GM19397 (cell line): ENCODE results near the gene CTU1.
A peak's percentile ranks its signal among the peaks of the same experiment; 100 is the strongest.

ENCODE experiments used
- ATAC-seq: cut with Tn5 transposase; IDR thresholded peaks from one replicate; pipeline ENCODE4 v1.9.1; 2021; ENCODE audit warnings: mild to moderate bottlenecking, moderate library complexity; ENCODE audit not compliant: unreplicated experiment

The CTU1 gene

GRCh38 chr19:51135004-51135403 lies 26.8 kb upstream of the CTU1 start:
- ATAC-seq, result no peak

DNA sequence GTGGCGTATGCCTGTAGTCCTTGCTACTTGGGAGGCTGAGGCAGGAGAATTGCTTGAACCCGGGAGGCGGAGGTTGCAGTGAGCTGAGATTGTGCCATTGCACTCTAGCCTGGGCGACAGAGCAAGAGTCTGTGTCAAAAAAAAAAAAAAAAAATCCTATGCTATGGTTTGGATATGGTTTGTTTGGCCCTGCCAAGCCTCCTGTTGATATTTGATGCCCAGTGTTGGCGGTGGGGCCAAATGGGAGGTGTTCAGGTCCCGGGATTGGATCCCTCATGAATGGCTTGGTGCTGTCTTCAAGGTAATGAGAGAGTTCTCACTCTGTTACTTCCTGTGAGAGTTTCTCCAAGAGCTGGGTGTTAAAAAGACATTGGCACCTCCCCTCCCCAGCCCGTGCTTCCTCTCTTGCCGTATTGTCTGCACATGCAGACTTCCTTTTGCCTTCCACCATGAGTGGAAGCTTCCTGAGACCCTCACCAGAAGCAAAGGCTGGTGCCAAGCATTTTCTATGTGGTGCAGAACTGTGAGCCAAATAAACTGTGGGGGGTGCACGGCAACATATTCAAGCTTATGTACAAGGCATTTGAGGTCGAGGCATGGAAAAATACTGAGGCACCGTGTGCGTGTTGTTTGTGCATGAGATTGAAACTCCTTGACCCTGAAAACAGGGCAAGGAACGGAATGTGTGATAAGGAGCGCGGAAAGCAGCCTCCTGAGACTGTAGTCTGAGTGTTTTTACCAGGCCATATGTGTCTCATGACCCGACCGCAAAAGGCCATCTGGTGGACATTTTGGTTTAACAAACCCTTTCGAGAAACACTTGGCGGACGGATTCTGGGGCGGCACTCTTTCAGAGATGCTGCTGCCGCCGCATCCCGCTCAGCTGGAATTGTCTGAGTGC lies 23.8 kb upstream of the CTU1 start:
- no peak for ATAC-seq

GRCh38 chr19:51129716-51130115 lies 21.5 kb upstream of the CTU1 start:
- ATAC-seq, result no peak

DNA sequence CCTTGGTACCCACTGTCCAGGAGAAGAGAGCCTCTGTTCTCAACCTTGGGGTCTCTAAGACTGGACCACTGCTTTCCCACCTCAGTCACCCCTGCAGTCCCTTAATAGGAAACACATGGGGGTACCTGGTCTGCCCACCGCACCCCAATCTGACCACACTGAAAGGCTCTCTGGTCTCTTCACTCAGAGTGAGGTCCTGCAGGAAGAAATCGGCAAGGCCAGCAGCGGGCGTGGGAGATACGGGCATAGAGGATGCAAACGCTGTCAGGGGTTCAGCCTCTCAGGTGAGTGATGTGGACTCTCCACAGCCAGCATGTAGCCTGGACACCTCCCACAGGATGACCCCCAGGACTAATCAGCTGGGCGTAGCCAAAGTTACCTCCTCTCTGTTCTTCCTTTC lies 20.0 kb upstream of the CTU1 start:
- ATAC-seq, result no peak

GRCh38 chr19:51127755-51128154 lies 19.5 kb upstream of the CTU1 start:
- no peak for ATAC-seq

- no peak for ATAC-seq
Measured at GRCh38 chr19:51127032-51127431, 18.8 kb upstream of the CTU1 start.

DNA sequence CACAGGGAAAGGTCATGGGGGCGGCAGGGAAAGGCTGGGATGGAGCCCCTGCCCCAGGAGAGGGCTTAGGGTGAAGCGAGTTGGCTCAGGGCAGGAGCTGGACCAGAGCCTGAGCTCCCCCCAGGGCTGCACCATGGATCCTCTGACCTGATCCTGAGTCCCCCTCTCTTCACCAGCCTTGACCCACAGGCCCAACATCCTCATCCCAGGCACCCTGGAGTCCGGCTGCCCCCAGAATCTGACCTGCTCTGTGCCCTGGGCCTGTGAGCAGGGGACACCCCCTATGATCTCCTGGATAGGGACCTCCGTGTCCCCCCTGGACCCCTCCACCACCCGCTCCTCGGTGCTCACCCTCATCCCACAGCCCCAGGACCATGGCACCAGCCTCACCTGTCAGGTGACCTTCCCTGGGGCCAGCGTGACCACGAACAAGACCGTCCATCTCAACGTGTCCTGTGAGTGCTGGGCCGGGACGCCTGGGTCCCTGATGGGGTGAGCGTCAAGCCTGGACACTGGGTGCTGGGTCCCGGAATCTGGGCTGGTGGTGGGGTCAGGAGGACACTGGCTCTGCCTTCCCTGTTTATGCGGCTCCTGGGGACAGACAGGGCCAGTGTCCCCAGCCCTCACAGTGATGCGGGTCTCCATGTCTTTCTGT lies 17.3 kb upstream of the CTU1 start:
- no peak for ATAC-seq

DNA sequence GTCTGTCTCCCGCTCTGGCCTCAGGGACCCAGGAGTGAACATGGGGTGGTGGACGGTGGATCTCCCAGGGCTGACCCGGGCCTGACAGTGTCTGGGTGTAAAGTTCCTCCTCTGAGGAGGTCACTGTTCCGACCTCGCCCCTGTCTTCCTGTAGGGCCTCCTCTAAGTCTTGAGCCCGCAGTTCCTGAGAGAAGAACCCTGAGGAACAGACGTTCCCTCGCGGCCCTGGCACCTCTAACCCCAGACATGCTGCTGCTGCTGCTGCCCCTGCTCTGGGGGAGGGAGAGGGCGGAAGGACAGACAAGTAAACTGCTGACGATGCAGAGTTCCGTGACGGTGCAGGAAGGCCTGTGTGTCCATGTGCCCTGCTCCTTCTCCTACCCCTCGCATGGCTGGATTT lies 16.5 kb upstream of the CTU1 start, which contains the start of gene SIGLEC9:
TSS of gene SIGLEC9 (plus strand) at position 178 of the 400 bp plus-strand sequence. CDS start at position 247, 69 bp downstream.
- ATAC-seq, result no peak

- no peak for ATAC-seq
Measured at GRCh38 chr19:51124216-51124615, 16.0 kb upstream of the CTU1 start.

DNA sequence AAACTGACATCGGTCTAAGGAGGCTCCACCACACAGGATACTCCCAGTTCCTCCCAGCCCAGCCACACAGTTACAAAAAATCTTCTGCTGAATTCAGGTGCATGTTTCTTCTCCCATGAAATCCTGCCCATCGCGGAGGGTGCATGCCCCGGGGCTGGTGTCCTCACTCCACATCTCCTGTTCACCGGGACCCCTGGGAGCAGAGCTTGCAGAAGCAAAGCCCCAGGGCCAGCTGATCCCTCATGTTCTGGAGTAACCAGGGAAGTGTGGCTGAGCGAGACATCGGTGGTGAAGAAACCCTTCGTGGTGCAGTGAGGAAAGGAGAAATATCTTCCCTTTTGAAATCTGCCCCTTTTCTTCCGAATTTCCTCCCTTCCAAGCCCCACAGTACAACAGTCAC lies 15.6 kb upstream of the CTU1 start:
- ATAC-seq, result no peak

GRCh38 chr19:51123381-51123800 lies 15.2 kb upstream of the CTU1 start:
- no peak for ATAC-seq

GRCh38 chr19:51122112-51122981 lies 14.1 kb upstream of the CTU1 start:
- no peak for ATAC-seq

DNA sequence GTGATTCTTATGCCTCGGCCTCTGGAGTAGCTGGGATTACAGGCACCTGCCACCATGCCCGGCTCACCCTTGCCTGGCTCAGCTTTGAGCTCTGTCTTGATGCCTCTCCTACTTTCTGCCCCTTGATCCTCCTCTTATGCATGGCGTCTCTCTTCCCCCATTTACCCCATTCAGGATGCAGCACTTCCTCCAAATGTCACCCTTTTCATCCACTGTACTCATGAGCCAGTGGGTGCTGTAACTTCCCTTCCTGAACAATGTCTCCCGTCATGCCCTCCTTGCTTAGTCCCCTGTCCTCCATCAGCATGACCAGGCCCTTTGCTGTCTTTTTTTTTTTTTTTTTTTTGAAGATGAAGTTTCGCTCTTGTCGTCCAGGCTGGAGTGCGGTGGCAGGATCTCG lies 13.0 kb upstream of the CTU1 start:
- ATAC-seq, result no peak

- ATAC-seq, result no peak
Measured at GRCh38 chr19:51120160-51120559, 12.0 kb upstream of the CTU1 start.

DNA sequence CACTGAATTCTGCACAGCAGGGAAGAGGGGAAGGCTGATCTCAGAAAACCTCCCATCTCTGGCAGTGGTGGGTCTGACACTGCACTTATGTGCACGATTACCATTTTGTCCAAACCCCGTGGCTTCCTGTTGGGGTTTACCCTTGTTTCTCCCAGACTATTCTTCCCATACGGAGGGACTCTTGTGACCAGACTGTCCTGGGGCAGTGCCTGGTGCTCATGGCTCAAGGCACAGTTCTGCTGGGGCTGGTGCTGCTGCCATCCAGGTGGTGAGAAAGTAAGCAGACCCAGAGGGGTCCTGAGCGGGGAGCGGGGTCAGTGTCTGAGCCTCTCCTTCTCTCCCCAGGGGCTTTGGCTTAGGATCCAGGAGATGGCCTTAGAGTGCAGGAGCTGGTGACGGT lies 11.4 kb upstream of the CTU1 start:
- ATAC-seq, result no peak

DNA sequence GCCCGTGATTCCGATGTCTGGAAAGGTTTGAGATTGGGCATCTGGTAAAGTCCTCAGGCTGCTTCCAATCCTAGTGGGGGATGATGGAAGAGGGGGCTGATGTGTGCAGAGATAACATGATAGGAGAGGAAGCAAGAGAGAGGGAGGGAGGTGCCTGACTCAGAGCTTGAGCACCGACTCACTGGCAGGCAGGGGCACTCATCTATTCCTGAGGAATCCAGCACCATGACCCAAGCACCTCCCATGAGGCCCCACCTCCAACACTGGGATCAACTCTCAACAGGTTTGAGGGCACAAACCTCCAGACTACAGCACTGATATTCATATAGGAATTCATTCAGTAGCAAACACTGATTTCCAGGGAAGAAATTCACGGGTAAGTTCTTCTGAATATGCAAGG lies 10.9 kb upstream of the CTU1 start:
- no peak for ATAC-seq

- no peak for ATAC-seq
Measured at GRCh38 chr19:51116736-51117286, 8.6 kb upstream of the CTU1 start.

DNA sequence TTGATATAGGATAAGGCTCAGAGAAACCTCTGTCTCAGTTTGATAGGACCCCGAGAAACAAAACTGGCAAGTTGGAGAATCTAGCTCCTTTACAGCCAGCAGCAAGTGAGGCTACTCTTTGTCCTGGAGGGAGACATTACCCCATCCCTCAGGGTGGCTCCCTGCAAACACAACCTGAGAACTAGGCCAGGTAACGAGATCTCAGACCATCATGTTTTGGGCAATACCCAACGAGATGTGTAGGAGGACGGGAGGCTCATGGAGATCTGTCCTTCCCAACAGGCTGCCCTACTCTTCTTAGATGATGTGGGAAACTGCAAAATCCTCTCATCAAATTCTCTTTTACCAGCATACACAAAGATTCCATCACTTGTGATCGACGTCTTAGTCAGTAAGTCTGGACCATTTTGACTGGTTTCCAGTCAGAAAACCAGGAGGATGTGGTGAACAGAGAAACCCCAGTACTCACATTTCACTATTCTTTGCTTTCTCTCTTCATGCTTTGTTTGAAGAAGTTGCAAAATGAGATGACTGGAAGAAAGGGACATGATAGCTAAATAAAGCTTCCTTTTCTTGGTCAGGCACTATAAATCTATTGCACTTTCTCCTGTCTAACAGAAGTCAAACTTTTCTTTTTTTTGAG lies 6.0 kb upstream of the CTU1 start:
- ATAC-seq, result no peak

DNA sequence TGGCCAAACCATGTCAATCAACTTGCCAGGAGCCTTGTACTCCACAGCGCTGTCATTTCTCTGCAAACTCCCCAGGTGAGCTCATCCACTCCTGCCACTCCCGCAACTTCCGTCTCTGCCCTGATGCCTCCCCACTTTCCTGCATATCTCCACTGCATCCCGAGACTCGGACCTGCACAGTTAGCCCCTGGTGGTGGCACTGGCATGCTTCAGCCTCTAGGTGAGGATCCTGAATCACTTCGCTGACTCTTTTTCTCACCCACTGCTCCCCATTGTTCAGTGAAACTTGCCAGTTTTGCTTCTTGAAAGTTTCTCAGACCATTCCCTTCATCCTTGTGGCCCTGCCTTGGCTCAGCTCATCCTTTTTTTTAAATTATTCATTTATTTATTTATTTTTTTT lies 3.4 kb upstream of the CTU1 start:
- ATAC-seq, result no peak

DNA sequence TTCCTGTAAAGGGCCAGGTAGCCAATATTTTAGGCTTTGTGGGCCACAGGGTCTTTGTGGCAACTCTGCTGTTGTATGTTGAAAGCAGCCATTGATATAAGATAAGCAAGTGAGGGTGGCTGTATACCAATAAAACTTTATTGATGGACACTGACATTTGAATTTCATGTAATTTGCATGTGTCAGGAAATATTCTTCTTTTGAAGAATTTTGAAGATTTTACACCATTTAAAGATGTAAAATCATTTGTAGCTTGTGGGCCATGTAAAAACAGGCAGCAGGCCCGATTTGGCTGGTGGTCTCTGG lies 2.4 kb upstream of the CTU1 start:
- ATAC-seq, result no peak

GRCh38 chr19:51108805-51109146 lies 567 bp upstream of the CTU1 start:
- peak; percentile 27 for ATAC-seq
